GM18868 (cell line): ENCODE results near the gene RARB.

Source experiments
- ATAC-seq: cut with Tn5 transposase; IDR thresholded peaks from one replicate; pipeline ENCODE4 v1.9.1; 2021; ENCODE audit warnings: mild to moderate bottlenecking, moderate library complexity; ENCODE audit not compliant: unreplicated experiment

The RARB gene

GRCh38 chr3:25572919-25573385 is 144.9 kb downstream of the RARB start:
- ATAC-seq, result no peak

- no peak for ATAC-seq
Measured at GRCh38 chr3:25573386-25574171, 145.5 kb downstream of the RARB start.

- no peak for ATAC-seq
Measured at GRCh38 chr3:25574172-25574765, 146.2 kb downstream of the RARB start.

- no peak for ATAC-seq
Measured at GRCh38 chr3:25575001-25575400, 146.9 kb downstream of the RARB start.

- ATAC-seq, result no peak
Measured at GRCh38 chr3:25576146-25576545, 148.1 kb downstream of the RARB start.

- ATAC-seq, result no peak
Measured at GRCh38 chr3:25576831-25577454, 148.9 kb downstream of the RARB start.

GRCh38 chr3:25578059-25578458 is 150.0 kb downstream of the RARB start:
- no peak for ATAC-seq

GRCh38 chr3:25580534-25580933 is 152.5 kb downstream of the RARB start:
- no peak for ATAC-seq

- no peak for ATAC-seq
Measured at GRCh38 chr3:25581335-25581734, 153.3 kb downstream of the RARB start.

GRCh38 chr3:25581823-25582222 is 153.8 kb downstream of the RARB start:
- ATAC-seq, result peak; percentile 5

GRCh38 chr3:25582242-25582641 is 154.2 kb downstream of the RARB start:
- ATAC-seq, result peak; percentile 37

- no peak for ATAC-seq
Measured at GRCh38 chr3:25583343-25583742, 155.3 kb downstream of the RARB start.

GRCh38 chr3:25584011-25584789 is 156.1 kb downstream of the RARB start:
- ATAC-seq, result no peak

GRCh38 chr3:25585361-25586166 is 157.5 kb downstream of the RARB start:
- no peak for ATAC-seq

- ATAC-seq, result no peak
Measured at GRCh38 chr3:25586167-25586505, 158.1 kb downstream of the RARB start.

GRCh38 chr3:25586553-25586952 is 158.5 kb downstream of the RARB start:
- ATAC-seq, result no peak

GRCh38 chr3:25587094-25587493 is 159.0 kb downstream of the RARB start:
- no peak for ATAC-seq

GRCh38 chr3:25587526-25587925 is 159.5 kb downstream of the RARB start:
- ATAC-seq, result no peak

- ATAC-seq, result no peak
Measured at GRCh38 chr3:25587975-25588374, 159.9 kb downstream of the RARB start.

GRCh38 chr3:25588441-25589103 is 160.5 kb downstream of the RARB start:
- no peak for ATAC-seq
